NOMO-1 treated with DMSO at 0.1 percent for 48 hours (cell line): ENCODE data around the gene SLC25A33.

ENCODE experiments used
- DNase-seq: peaks from one replicate; lab custom pipeline; 2025; ENCODE audit not compliant: unreplicated experiment; lab: John Stamatoyannopoulos, UW

SLC25A33 gene

DNA sequence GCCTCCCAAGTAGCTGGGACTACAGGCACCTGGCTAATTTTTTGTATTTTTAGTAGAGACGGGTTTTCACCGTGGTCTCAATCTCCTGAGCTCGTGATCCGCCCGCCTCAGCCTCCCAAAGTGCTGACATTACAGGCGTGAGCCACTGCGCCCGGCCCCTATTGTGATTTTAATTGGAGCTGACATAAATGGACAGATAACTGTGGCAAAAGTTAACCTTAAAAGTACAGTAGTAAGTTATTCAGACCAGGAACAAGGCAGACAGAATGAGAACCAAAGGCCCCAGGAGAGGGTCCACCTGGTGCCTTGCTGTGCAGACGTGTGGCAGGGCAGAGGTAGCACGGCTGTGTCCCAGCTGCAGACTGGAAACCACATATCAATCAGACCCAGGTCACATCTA is 60.5 kb downstream of the SLC25A33 start:
- no peak for DNase-seq

- no peak for DNase-seq
Observed at GRCh38 chr1:9600861-9601834, 61.9 kb downstream of the SLC25A33 start.

- no peak for DNase-seq
Observed at GRCh38 chr1:9601942-9602793, 62.9 kb downstream of the SLC25A33 start.

GRCh38 chr1:9602794-9603167 is 63.5 kb downstream of the SLC25A33 start:
- DNase-seq, result no peak

DNA sequence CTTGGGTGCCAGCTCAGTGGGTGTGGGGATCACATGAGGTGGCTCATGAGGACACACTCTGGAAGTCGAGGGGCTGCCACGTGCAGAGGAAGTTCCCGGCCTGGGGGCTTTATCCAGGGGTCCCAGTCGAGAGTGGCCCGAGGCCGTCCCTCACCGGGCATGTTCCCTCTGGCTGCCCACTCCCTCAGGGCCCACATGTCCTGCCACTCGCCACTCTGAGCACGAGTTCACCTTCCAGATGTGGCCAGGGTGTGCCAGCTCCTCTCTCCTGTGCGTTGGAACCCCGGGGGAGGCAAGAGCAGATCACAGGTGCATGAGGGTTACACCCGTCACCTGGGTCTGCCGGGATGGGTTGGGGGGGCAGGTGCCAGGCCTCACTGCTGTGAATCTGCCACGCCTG is 64.0 kb downstream of the SLC25A33 start:
- no peak for DNase-seq

DNA sequence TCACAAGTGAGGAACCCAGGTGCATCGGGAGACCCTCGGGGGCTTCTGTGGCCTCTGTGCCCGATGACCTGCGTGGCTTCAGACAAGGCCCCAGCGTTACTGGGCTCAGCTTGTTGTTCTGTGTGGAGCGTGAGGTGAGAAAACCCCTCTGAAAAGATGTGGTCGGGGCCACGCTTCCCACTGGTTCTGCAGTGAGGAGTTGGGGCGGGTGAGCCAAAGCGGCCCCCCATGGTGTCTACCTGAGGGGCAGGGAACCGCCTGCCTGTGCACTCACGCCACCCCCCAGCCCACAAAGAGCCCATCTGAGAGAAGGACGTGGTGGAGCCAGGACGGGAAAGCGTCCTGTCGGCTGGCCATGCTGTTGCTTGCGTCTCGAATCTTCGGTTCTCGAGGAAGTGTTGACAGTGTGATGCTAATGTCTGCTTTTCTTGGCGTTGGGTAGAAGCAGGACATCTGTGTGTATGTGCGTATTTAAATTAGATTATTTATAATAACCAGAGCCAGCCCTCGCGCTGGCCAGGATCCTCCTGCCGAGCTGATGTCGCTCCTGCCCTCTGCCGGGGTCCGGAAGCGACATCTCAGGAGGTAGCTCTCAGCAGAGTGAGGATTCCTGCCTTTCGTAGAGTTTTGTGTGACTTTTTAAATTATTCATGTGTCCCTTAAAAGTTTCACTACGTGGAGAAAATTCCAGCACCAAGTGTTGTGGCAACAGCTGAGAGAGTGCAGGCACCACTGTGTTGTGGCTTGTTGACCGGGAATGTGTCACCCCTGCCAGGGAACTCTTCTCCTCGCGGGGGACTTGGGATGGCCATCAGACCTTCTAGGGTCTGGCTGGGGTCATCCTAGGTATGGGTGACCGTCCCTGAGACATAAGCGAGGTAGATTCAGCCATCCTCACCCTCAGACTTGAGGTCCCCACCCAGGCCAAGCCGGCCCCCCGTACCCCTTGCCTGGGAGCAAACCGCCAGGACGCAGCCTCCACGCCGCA is 64.8 kb downstream of the SLC25A33 start:
- DNase-seq, result no peak

DNA sequence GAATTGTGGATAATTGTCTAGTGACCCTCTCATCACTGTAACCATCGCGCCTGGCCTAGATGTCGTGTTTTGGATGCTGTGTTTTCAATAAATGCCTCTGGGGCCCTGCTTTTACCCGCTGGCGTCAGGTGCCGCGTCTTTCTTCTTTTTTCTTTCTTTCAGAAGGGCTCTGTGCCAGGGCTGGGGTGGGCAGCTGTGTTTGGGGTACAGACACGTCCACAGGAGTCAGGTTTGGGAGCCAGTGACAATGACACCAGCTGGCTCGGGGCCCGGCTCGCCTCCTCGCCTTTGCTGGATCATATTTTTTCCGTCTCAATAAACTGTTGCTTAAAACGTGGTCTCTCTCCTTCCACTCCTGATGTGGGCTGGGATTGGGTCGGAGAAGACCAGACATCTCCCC is 65.6 kb downstream of the SLC25A33 start:
- DNase-seq, result no peak

DNA sequence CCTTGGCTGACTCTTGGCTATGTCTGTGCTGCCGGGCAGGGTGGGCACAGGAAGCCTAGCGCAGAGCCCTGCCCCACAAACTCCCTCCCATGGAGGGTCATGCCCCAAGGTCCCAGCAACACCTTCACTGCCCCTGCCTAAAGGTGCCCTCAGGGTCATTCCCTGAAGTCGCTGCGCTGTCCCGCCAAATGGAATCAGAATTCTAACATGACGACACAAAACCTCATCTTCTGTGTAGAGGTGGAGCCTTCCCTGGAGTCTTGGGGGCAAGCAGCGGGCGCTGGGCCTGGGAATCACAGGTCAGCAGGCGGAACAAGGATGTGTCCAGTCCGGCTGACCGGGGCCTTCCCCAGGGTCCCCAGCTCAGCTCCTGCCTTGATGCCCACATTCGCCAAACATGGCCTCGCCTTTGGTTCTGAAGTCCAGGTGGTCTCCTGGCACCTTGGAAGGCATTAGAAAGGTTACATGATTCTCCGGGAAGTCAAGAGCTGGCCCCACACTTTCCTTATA is 66.7 kb downstream of the SLC25A33 start:
- no peak for DNase-seq

DNA sequence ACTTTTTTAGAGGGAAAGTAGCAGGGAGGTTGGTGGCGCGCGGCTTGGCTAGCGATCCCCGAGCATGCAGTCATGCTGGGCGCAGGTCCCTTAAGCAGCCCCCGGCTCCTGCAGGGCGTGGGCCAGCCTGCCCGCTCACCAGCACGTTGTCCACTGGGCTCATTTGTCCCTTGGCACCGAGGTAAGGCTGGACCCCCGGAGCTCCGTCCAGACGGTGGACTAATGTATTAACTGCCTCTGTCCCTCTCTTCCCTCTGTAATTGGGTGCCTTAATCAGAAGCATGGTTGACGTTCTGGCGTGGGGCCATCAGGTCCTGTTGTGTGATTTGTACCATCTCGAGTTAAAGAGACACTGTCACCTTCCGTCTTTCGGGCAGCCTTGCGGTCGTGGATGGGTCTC is 67.2 kb downstream of the SLC25A33 start:
- DNase-seq, result no peak

DNA sequence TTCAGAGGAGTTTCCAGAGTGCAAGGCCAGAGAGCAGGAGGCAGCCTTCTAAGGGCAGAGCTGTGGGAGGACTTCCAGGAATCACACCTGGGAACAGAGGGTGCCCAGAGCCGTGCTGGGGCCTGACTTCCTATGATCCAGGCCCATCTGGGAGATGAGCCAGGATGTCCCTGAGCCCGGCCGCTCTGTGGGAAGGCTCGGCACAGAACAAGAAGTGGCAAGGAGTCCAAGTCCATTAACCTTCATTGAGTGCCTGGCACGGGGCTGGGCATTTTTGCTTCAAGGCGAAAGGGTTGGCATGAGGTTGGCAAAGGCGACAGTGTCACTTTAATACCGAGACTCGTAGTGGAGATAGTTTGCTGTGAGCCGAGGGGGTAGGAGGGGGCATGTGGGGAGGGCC is 67.7 kb downstream of the SLC25A33 start:
- no peak for DNase-seq

DNA sequence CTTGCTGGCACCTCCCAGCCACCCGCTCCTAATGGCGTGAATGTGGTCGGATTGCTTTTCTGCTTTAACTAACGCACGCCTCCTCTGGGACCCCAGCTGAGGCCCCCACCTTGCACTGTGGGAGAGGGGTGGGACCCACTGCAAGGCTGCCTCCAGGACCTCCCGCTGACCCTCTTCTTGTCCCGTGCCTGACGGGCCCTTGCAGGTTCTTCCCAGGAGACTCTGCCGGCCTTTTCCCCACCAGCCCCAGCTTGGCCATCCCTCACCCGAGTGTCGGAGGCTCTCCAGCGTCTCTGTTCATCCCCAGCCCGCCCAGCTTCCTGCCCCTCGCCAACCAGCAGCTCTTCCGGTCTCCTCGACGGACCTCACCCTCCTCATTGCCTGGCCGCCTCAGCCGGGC is 68.1 kb downstream of the SLC25A33 start:
- DNase-seq, result no peak

DNA sequence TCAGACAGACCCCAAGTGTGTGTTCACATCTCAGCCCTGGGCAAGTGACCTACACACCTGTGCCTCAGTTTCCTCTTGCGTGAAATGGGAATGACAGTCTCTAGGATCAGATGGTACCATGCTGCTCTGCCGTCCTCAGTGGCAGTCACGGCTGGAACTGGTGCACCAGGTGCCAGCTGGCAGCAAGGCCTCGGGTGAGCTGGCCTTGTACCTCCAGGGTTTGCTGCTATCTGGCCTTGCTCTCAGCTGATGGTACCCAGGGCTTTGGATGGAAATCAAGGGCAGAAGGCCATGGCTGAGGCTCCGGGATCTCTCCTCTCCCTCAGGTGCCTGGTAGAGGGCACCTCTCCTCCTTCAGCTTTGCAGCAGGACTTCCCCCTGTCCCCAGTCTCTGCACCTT is 70.7 kb downstream of the SLC25A33 start:
- no peak for DNase-seq

- no peak for DNase-seq
Observed at GRCh38 chr1:9610548-9610947, 71.3 kb downstream of the SLC25A33 start.

DNA sequence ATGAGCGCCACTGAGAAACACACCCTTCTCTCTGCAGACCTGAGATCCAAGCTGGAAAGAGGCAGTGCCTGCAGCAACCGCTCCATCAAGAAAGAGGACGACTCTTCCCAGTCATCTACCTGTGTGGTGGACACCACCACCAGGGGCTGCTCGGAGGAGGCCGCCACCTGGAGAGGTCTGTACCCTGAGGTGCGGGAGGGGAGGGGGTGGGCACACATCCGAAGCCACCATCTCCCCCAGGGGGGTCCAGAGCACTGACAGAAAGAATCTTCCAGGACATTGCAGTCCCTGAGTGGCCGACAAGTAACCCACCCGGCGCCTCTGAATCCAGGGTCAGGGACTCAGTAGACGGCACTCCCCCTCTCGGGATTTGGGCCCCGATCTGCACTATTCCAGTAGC is 72.5 kb downstream of the SLC25A33 start:
- DNase-seq, result no peak

- DNase-seq, result no peak
Observed at GRCh38 chr1:9612162-9612845, 73.0 kb downstream of the SLC25A33 start.

DNA sequence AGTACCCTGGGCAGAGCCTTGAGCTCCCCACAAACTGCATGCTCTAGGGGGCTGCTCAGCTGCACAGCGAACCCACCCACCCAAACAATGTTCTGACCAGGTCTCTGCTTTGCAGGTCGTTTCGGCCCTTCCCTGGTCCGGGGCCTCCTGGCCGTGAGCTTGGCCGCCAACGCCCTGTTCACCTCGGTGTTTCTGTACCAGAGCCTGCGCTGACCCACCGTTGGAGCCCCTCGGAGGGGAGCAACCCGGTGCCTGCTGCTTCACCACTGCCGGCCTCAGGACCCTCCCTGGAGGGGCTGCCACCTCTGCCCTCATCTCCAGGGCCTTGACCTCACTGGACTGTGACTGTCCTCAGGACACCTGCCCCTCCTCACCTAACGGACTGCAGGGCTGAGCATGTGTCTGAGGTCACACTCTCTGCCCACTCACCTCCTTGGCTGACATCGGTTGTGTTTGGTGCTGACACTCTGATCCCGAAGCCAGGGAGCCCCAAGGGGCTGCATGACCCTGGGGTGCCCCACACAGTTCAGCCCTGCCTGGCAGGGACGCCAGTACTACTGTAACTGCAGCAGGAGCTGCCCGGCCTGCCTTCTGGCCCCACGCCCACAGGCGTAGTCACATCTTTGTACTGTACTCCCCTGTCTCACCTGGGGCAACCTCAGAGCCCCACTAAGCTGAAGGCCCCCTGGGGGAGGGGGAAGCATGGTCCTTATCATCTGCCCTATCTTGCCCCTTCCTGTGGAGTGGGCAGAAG is 73.8 kb downstream of the SLC25A33 start:
- DNase-seq, result no peak

GRCh38 chr1:9613625-9614299 is 74.5 kb downstream of the SLC25A33 start:
- no peak for DNase-seq

DNA sequence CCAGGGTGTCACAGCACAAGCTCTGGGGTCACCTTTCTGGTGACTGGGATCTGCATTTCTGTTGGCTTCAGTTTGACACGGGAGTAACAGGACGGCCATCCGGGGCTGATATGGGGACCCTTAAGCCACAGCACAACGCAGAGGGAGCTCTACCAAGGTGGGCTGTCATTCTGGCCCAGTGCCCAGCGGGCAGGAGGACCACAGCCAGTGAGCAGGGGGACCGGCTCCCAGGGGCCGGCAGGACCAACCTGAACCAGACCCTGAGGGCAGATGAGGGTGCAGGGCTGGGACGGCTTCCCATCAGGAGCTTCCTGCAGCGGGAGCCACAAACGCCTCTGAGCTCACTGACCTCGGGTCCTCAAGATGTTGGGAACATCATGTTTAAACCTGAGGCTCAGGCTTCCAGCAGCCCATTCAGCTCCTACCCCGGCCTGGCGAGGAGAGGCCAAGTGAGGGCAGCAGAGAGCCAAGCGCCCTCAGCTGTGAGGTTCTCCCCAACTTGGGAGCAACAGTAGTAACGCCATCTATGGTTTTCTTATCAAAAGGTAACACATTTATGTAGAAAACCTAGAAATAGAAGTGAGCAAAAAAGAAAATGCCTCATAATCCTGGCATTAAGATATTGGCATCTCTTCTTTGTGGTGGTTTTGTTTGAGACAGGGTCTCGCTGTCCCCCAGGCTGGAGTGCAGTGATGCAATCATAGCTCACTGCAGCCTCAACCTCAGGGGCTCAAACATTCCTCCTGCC is 76.2 kb downstream of the SLC25A33 start:
- DNase-seq, result peak; percentile 27
